Omental fat pad (tissue), 4 donors: Measurements from ENCODE around the gene CFAP54. TPM values are rescaled to one million over a fixed set of nuclear protein-coding genes. Genes with fewer than 3 reads are reported as not detected.

Experiments used
- ATAC-seq: fragments of 150-250 bp; one replicate; pipeline ENCODE4 v1.9.1; 2016; ENCODE audit warnings: mild to moderate bottlenecking, moderate library complexity; ENCODE audit not compliant: low FRiP score
- DNase-seq: peaks from one replicate; pipeline ENCODE4 v3.0.0-alpha.2; 2019; ENCODE audit warnings: low spot score
- CTCF ChIP-seq, 3 donors: fragments of 450-650 bp; IDR thresholded peaks; one replicate each; pipeline ENCODE4 v1.5.1; 2016 to 2017; ENCODE audit warnings: antibody characterized with exemption in 3 of 3, mild to moderate bottlenecking in 3 of 3, moderate library complexity in 2 of 3
- total RNA-seq, 4 donors: library from RNA; depleted of rRNA; stranded (reverse); fragments of >200 nt; gene quantifications; one replicate each; pipeline ENCODE4 v1.1.0, GENCODE V29; 2016

The CFAP54 gene
- total RNA-seq, 4 donors from 2014 or later = 0.60 to 2.2 (median 1.0) TPM

- no peak for TF ChIP-seq CTCF (IDR thresholded peaks at IDR 0.05)
- DNase-seq (no peak), ATAC-seq (no peak)
Observed at GRCh38 chr12:96495155-96495554, 5.8 kb downstream of the CFAP54 start.

GRCh38 chr12:96495841-96496545 is 6.6 kb downstream of the CFAP54 start:
- no peak for DNase-seq
- ATAC-seq = no peak
- no peak for TF ChIP-seq CTCF (IDR thresholded peaks at IDR 0.05)

GRCh38 chr12:96496944-96497343 is 7.6 kb downstream of the CFAP54 start:
- no peak for TF ChIP-seq CTCF (IDR thresholded peaks at IDR 0.05)
- DNase-seq = no peak
- no peak for ATAC-seq

- no peak for ATAC-seq
- TF ChIP-seq CTCF (IDR thresholded peaks at IDR 0.05) = no peak
Observed at GRCh38 chr12:96497855-96498254, 8.5 kb downstream of the CFAP54 start.

GRCh38 chr12:96500693-96501092 is 11.3 kb downstream of the CFAP54 start:
- ATAC-seq = no peak
- DNase-seq = no peak
- TF ChIP-seq CTCF (IDR thresholded peaks at IDR 0.05) = no peak

More at GRCh38 chr12:96497855-96498254, 8.5 kb downstream of the CFAP54 start:
- no peak for DNase-seq

GRCh38 chr12:96501133-96501761 is 11.9 kb downstream of the CFAP54 start:
- DNase-seq (no peak), ATAC-seq (no peak)

More at GRCh38 chr12:96501133-96501761, 11.9 kb downstream of the CFAP54 start:
- TF ChIP-seq CTCF (IDR thresholded peaks at IDR 0.05) = no peak
